Osteocyte (in vitro differentiated cells): Measurements from ENCODE around the gene ZNF230. TPM values are rescaled to one million over a fixed set of nuclear protein-coding genes. Genes with fewer than 3 reads are reported as not detected.

Source experiments
- DNase-seq: peaks from one replicate; pipeline ENCODE4 v3.0.0; 2021; ENCODE audit warnings: mixed read lengths; ENCODE audit not compliant: unreplicated experiment; ENCODE audit errors: extremely low spot score
- H3K27ac Mint-ChIP-seq: one replicate; pipeline ENCODE4 v1.8.0; 2021; ENCODE audit warnings: mild to moderate bottlenecking, mixed read lengths; ENCODE audit not compliant: unreplicated experiment
- H3K27me3 Mint-ChIP-seq: one replicate; pipeline ENCODE4 v1.8.0; 2021; ENCODE audit warnings: mixed read lengths; ENCODE audit not compliant: unreplicated experiment
- H3K36me3 Mint-ChIP-seq: one replicate; pipeline ENCODE4 v1.8.0; 2021; ENCODE audit warnings: mixed read lengths; ENCODE audit not compliant: unreplicated experiment
- H3K4me1 Mint-ChIP-seq: one replicate; pipeline ENCODE4 v1.8.0; 2021; ENCODE audit warnings: mixed read lengths; ENCODE audit not compliant: unreplicated experiment
- H3K4me3 Mint-ChIP-seq: one replicate; pipeline ENCODE4 v1.8.0; 2021; ENCODE audit warnings: mild to moderate bottlenecking, moderate library complexity, mixed read lengths; ENCODE audit not compliant: unreplicated experiment
- H3K9me3 Mint-ChIP-seq: one replicate; pipeline ENCODE4 v1.8.0; 2021; ENCODE audit warnings: mixed read lengths; ENCODE audit not compliant: unreplicated experiment
- total RNA-seq: library from RNA; stranded (reverse); gene quantifications from 2 replicates; pipeline ENCODE4 v1.2.1, GENCODE V29; 2021
- TF ChIP-seq, protein P1 (sequence below): fragments of 200-600 bp; sonication (generic); IDR thresholded peaks from 2 replicates; pipeline ENCODE4 v1.5.0; 2021; ENCODE audit warnings: antibody characterized with exemption, mild to moderate bottlenecking, moderate library complexity

The ZNF230 gene
- total RNA-seq, 1 donor from 2014 or later, result 5.3 TPM

DNA sequence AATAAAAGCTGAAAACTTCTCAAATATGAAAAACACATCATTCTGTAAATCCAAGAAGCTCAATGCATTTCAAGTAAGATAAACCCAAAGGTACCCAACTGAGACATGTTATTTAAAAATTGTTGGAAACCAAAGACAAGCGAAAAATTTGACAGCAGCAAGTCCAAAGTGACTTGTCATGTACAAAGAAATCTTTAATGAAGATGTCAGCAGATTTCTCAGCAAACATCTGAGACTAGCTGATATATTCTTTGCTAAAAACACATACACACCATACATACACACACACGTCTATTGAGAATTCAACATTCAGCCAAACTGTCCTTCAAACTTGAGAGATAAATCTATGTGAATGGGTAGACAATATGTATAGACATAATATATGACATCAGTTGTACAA is 16.7 kb downstream of the ZNF230 start:
- H3K9me3 Mint-ChIP-seq, result peaks cover 45% of the 10 kb centered on the region
- H3K27me3 Mint-ChIP-seq, result peaks cover 25% of the 10 kb centered on the region
- H3K36me3 Mint-ChIP-seq, result no peaks in the 10 kb centered on the region
- H3K4me1 Mint-ChIP-seq, result no peaks in the 10 kb centered on the region
- H3K27ac Mint-ChIP-seq, result no peak overlapping the region
- DNase-seq, result no peak
- TF ChIP-seq, protein P1, sequence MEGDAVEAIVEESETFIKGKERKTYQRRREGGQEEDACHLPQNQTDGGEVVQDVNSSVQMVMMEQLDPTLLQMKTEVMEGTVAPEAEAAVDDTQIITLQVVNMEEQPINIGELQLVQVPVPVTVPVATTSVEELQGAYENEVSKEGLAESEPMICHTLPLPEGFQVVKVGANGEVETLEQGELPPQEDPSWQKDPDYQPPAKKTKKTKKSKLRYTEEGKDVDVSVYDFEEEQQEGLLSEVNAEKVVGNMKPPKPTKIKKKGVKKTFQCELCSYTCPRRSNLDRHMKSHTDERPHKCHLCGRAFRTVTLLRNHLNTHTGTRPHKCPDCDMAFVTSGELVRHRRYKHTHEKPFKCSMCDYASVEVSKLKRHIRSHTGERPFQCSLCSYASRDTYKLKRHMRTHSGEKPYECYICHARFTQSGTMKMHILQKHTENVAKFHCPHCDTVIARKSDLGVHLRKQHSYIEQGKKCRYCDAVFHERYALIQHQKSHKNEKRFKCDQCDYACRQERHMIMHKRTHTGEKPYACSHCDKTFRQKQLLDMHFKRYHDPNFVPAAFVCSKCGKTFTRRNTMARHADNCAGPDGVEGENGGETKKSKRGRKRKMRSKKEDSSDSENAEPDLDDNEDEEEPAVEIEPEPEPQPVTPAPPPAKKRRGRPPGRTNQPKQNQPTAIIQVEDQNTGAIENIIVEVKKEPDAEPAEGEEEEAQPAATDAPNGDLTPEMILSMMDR, result no peak
- no peak overlapping the region for H3K4me3 Mint-ChIP-seq

DNA sequence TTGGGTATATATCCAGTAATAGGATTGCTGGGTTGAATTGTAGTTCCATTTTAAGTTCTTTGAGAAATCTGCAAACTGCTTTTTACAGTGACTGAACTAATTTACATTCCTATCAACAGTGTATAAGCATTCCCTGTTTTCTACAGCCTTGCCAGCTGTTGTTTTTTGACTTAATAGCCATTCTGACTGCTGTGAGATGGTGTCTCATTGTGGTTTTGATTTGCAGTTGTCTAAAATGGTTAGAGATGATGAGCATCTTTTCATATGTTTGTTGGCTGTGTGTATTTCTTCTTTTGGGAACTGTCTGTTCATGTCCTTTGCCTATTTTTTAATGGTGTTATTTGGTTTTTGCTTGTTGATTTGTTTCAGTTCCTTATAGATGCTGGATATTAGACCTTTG is 18.5 kb downstream of the ZNF230 start:
- DNase-seq, result no peak
- peaks cover 34% of the 10 kb centered on the region for H3K9me3 Mint-ChIP-seq
- TF ChIP-seq, protein P1, result no peak
- no peak overlapping the region for H3K27ac Mint-ChIP-seq
- H3K27me3 Mint-ChIP-seq, result peaks cover 25% of the 10 kb centered on the region
- H3K36me3 Mint-ChIP-seq, result peaks cover 8% of the 10 kb centered on the region
- peaks cover 16% of the 10 kb centered on the region for H3K4me1 Mint-ChIP-seq
- no peak overlapping the region for H3K4me3 Mint-ChIP-seq

DNA sequence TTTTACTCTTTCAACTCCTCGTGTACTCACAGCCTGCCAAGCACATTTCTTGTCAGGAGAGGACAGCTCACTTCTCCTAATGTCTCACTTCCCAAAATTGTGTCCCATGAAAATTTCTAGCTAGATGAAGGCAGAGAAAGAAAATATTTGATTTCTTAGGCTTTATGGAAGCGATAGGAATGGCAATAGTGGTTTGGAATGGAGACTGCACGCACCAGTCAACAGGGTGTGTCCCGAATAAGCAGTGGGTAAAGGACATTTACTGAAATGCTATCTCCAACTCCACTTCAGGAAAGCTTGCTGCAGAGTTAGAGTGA is 22.1 kb downstream of the ZNF230 start:
- H3K36me3 Mint-ChIP-seq, result peaks cover 38% of the 10 kb centered on the region
- peaks cover 42% of the 10 kb centered on the region for H3K9me3 Mint-ChIP-seq
- no peak for DNase-seq
- peaks cover 17% of the 10 kb centered on the region for H3K4me1 Mint-ChIP-seq
- peaks cover 19% of the 10 kb centered on the region for H3K27me3 Mint-ChIP-seq
- peak overlapping the region; percentile 97 for H3K4me3 Mint-ChIP-seq
- H3K27ac Mint-ChIP-seq, result peak overlapping the region; percentile 97
- TF ChIP-seq, protein P1, result no peak

DNA sequence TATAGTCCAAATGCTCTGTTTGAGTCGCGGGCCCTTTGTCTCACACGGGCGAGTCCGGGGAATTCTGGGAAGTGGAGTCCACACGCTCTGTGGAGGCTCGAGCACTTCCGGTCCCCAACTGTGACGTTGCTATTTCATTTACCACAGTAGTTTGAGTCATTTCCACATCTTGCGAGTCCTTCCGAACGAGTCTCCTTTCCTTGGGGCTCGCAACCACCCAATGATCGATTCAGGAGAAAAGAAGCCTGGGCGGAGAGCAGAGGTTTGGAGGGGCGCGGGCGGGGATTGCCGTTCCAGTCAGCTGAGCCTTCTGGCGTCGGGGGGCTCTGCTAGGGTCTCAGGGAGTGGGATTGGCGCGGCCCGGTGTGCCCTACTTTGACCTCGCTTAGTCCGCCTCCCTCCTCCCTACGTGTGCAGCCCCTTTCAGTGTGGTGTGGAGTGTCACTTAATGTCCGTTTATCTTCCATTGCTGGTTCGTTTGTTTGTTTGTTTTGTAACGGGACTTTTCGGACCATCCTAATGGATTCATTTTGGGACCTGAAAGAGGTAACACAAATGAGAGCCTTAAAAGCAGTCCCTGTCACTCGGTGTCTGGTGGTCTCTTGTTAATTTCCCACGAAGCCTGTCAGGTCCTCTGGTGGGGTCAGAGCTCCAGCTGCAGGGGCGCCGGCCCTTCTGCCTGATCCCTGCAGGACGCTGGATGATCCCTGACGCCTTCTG is 22.6 kb downstream of the ZNF230 start, which contains the start of gene ZNF222:
TSS of gene ZNF222 (plus strand) at position 163 of the 720 bp plus-strand sequence. CDS start at position 221, 58 bp downstream.
- H3K27me3 Mint-ChIP-seq, result peaks cover 15% of the 10 kb centered on the region

DNA sequence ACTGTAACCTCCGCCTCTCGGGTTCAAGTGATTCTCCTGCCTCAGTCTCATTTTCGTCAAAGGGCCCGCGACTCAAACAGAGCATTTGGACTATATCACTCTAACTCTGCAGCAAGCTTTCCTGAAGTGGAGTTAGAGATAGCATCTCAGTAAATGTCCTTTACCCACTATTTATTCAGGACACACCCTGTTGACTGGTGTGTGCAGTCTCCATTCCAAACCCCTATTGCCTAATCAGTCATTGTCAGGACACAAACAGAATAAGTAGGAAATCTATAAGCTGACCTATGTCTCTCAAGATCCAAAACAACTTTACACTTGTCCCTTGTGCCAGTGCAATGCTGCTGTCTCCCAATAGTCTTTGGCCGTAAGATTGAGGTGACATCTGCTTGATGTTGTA is 23.9 kb downstream of the ZNF230 start:
- TF ChIP-seq, protein P1, result no peak
- Mint-ChIP-seq H3K4me1 (peaks cover 17% of the 10 kb centered on the region), H3K27ac (no peak overlapping the region), H3K4me3 (no peak overlapping the region), H3K27me3 (peaks cover 6% of the 10 kb centered on the region), H3K9me3 (peaks cover 47% of the 10 kb centered on the region), H3K36me3 (peaks cover 54% of the 10 kb centered on the region)
- no peak for DNase-seq

More for the DNA sequence above, 22.6 kb downstream of the ZNF230 start, which contains the start of gene ZNF222:
- peak; percentile 89 for DNase-seq
- Mint-ChIP-seq H3K27ac (peak within 1 kb of the TSS; percentile 97), H3K9me3 (peaks cover 42% of the 10 kb centered on the region), H3K36me3 (peaks cover 43% of the 10 kb centered on the region), H3K4me1 (peaks cover 17% of the 10 kb centered on the region), H3K4me3 (peak within 1 kb of the TSS; percentile 97)
- TF ChIP-seq, protein P1, result no peak
